Measurements from ENCODE around the gene NMNAT3. TPM values are rescaled to one million over a fixed set of nuclear protein-coding genes. Genes with fewer than 3 reads are reported as not detected.

The NMNAT3 gene
- total RNA-seq, 1 donor from 2014 or later, result 0.95 TPM

DNA sequence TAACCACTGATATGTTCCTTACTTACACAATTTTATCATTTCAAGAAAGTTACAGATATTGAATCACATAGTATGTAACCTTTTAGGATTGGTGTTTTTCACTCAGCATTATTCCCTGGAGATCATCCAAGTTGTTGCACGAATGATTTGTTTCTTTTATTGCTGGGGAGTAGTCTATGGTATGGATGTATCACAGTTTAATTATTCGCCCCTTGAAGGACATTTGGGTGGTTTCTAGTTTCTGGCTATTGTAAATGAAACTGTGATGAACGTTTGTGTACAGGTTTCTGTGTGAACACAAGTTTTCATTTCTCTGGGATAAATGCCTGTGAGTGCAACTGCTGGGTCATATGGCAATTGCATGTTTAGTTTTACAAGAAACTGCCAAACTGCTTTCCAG is 68.8 kb downstream of the NMNAT3 start:
- Histone ChIP-seq H3K9ac (no peak overlapping the region), H3K4me3 (no peak overlapping the region), H3K27me3 (no peaks in the 10 kb centered on the region), H3K4me1 (no peaks in the 10 kb centered on the region), H3K79me2 (ENCODE audit: low read depth) (no peaks in the 10 kb centered on the region), H3K27ac (no peak overlapping the region), H3K4me2 (no peak overlapping the region), H2AFZ (replicated peaks) (no peak overlapping the region), H3K36me3 (no peaks in the 10 kb centered on the region), H4K20me1 (ENCODE audit: low read depth) (no peaks in the 10 kb centered on the region), H3K9me3 (ENCODE audit: low read depth) (no peaks in the 10 kb centered on the region), H3F3A (ENCODE audit: low read depth) (no peaks in the 10 kb centered on the region)
- no peak for TF ChIP-seq EZH2phosphoT487 (IDR thresholded peaks at IDR 0.05)
- TF ChIP-seq EZH2 (IDR thresholded peaks at IDR 0.05), result no peak
- TF ChIP-seq, protein P1, sequence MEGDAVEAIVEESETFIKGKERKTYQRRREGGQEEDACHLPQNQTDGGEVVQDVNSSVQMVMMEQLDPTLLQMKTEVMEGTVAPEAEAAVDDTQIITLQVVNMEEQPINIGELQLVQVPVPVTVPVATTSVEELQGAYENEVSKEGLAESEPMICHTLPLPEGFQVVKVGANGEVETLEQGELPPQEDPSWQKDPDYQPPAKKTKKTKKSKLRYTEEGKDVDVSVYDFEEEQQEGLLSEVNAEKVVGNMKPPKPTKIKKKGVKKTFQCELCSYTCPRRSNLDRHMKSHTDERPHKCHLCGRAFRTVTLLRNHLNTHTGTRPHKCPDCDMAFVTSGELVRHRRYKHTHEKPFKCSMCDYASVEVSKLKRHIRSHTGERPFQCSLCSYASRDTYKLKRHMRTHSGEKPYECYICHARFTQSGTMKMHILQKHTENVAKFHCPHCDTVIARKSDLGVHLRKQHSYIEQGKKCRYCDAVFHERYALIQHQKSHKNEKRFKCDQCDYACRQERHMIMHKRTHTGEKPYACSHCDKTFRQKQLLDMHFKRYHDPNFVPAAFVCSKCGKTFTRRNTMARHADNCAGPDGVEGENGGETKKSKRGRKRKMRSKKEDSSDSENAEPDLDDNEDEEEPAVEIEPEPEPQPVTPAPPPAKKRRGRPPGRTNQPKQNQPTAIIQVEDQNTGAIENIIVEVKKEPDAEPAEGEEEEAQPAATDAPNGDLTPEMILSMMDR (IDR thresholded peaks at IDR 0.05), result no peak
- no peak overlapping the region for H3K27ac Mint-ChIP-seq
- no peaks in the 10 kb centered on the region for H3K4me1 Mint-ChIP-seq
- DNase-seq (ENCODE audit: low spot score), result no peak
- H3K27me3 Mint-ChIP-seq (ENCODE audit: insufficient read depth, low read depth), result no peaks in the 10 kb centered on the region
- H3K9me3 Mint-ChIP-seq, result no peaks in the 10 kb centered on the region
- no peaks in the 10 kb centered on the region for H3K36me3 Mint-ChIP-seq
- no peak overlapping the region for H3K4me3 Mint-ChIP-seq

DNA sequence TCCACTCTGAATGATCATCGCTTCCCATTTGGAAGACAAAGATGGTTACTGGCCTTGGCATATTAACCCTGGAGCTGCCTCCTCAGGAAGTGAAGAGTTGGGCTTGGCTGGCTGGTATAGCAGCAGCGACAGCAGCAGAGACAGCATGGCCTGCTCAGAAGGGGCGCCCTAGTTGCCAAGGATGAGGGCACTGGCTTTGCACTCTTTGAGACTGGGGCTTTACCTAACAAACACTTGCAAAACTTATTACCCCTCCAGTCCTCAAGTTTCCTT is 69.7 kb downstream of the NMNAT3 start:
- no peaks in the 10 kb centered on the region for H4K20me1 ChIP-seq (ENCODE audit: low read depth)
- H3K36me3 ChIP-seq, result no peaks in the 10 kb centered on the region
- H3K4me3 Mint-ChIP-seq, result no peak overlapping the region
- no peaks in the 10 kb centered on the region for H3K79me2 ChIP-seq (ENCODE audit: low read depth)
- H3K9me3 Mint-ChIP-seq, result no peaks in the 10 kb centered on the region
- H3K9me3 ChIP-seq (ENCODE audit: low read depth), result no peaks in the 10 kb centered on the region
- no peak overlapping the region for H3K4me3 ChIP-seq
- DNase-seq (ENCODE audit: low spot score), result no peak
- no peaks in the 10 kb centered on the region for H3K27me3 ChIP-seq
- H3K27me3 Mint-ChIP-seq (ENCODE audit: insufficient read depth, low read depth), result no peaks in the 10 kb centered on the region
- H3K4me2 ChIP-seq, result no peak overlapping the region
- TF ChIP-seq, protein P1 (IDR thresholded peaks at IDR 0.05), result no peak
- TF ChIP-seq EZH2phosphoT487 (IDR thresholded peaks at IDR 0.05) (no peak), EZH2 (IDR thresholded peaks at IDR 0.05) (no peak)
- no peaks in the 10 kb centered on the region for H3K4me1 Mint-ChIP-seq
- no peaks in the 10 kb centered on the region for H3K36me3 Mint-ChIP-seq
- no peaks in the 10 kb centered on the region for H3K4me1 ChIP-seq
- no peak overlapping the region for H3K27ac ChIP-seq
- no peak overlapping the region for H3K9ac ChIP-seq
- H3F3A ChIP-seq (ENCODE audit: low read depth), result no peaks in the 10 kb centered on the region
- H3K27ac Mint-ChIP-seq, result no peak overlapping the region
- H2AFZ ChIP-seq (replicated peaks), result no peak overlapping the region

DNA sequence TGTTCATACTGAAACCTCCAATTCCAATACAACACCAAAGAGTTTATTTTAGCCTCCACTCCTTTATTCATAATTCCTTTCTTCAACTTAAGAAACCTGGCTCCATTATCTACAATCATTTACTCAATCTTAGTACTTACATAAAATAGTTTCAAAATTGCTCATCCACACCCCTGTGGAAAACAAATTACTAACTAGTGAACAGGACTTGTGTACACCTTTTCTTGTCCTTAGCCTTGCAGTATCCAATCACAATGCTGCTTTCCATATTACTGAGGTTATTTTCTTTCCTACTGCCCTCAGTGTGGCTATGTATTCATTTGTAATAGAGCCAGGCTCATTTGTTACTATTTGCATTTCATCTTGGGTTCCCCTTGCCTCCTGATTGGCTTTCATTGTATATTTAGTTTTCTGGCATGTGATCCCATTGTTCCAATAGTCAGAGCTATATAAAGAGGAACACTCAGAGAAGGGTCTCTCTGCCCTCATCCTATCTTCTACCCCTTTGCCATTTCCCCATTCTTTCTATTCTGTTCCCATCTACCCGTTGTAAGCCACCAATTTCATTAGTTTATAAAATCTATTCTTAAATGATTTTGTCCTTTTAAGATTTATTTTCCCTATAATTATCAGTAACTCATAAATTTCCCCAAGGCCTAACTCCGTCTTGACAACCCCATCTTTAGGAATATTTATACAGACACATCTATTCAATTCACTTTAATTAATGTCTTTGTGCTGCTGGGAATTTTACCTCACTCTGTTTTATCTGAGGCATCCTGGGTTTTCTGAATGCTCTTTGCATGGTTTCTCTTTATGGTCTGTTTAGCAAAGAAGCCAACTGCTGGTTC is 70.3 kb downstream of the NMNAT3 start:
- no peak overlapping the region for H3K9ac ChIP-seq
- no peaks in the 10 kb centered on the region for H3K36me3 Mint-ChIP-seq
- no peak overlapping the region for H3K27ac Mint-ChIP-seq
- no peaks in the 10 kb centered on the region for H3K4me1 ChIP-seq
- H2AFZ ChIP-seq (replicated peaks), result no peak overlapping the region
- H3K9me3 ChIP-seq (ENCODE audit: low read depth), result no peaks in the 10 kb centered on the region
- H3K4me3 ChIP-seq, result no peak overlapping the region
- no peak for DNase-seq (ENCODE audit: low spot score)
- no peaks in the 10 kb centered on the region for H3K36me3 ChIP-seq
- no peaks in the 10 kb centered on the region for H3K9me3 Mint-ChIP-seq
- no peaks in the 10 kb centered on the region for H4K20me1 ChIP-seq (ENCODE audit: low read depth)
- H3K4me3 Mint-ChIP-seq, result no peak overlapping the region
- no peak overlapping the region for H3K4me2 ChIP-seq
- H3K27me3 ChIP-seq, result no peaks in the 10 kb centered on the region
- H3F3A ChIP-seq (ENCODE audit: low read depth), result no peaks in the 10 kb centered on the region
- no peaks in the 10 kb centered on the region for H3K4me1 Mint-ChIP-seq
- TF ChIP-seq EZH2 (IDR thresholded peaks at IDR 0.05) (no peak), EZH2phosphoT487 (IDR thresholded peaks at IDR 0.05) (no peak)
- TF ChIP-seq, protein P1 (IDR thresholded peaks at IDR 0.05), result no peak
- no peaks in the 10 kb centered on the region for H3K79me2 ChIP-seq (ENCODE audit: low read depth)
- H3K27me3 Mint-ChIP-seq (ENCODE audit: insufficient read depth, low read depth), result no peaks in the 10 kb centered on the region
- no peak overlapping the region for H3K27ac ChIP-seq

All from neural progenitor cell (in vitro differentiated cells).